Caco-2 (cell line): ENCODE data around the gene IRX4. TPM values are rescaled to one million over a fixed set of nuclear protein-coding genes. Genes with fewer than 3 reads are reported as not detected.
"Not testable (repeated sequence)": the region's sequence is repeated elsewhere in the genome, so short reads cannot be mapped to it uniquely, and the experiment has no call there.

Experiments used
- BruUV-seq: library from RNA; stranded (reverse); fragments of 400-500 nt; replicated peaks from 2 replicates; lab custom pipeline; 2021; lab: Mats Ljungman, UMichigan
- CTCF ChIA-PET: fragments of 300-600 bp; sonication (Branson Sonifier 250); formaldehyde crosslinking; loops from one replicate; lab custom pipeline; 2022; ENCODE audit warnings: antibody characterized with exemption; lab: Charles Lee
- POLR2A ChIA-PET: fragments of 300-600 bp; sonication (Branson Sonifier 250); formaldehyde crosslinking; loops from one replicate; lab custom pipeline; 2022; ENCODE audit warnings: antibody characterized with exemption; lab: Charles Lee
- DNase-seq, 2 experiments: peaks; one replicate each; pipeline versions ENCODE4 v3.0.0 to v3.0.0-alpha.2; 2020 to 2022
- H3K27me3 ChIP-seq: replicated peaks from 2 replicates; pipeline ENCODE4 v1.6.0; 2011; ENCODE audit warnings: low read length; ENCODE audit not compliant: control insufficient read depth, insufficient read depth
- H3K36me3 ChIP-seq: 2 replicates; pipeline ENCODE4 v1.5.1; 2011; ENCODE audit warnings: low read length; ENCODE audit not compliant: control insufficient read depth, insufficient read depth
- H3K4me1 ChIP-seq: fragments of 250-450 bp; sonication (Bioruptor Pico); 2 replicates; pipeline ENCODE4 v1.5.1; 2020; ENCODE audit warnings: mild to moderate bottlenecking
- H3K4me3 ChIP-seq: 2 replicates; pipeline ENCODE4 v1.5.1; 2011; ENCODE audit warnings: low read depth, mild to moderate bottlenecking, control low read depth, low read length
- H3K9me3 ChIP-seq: fragments of 250-450 bp; sonication (Bioruptor Pico); 2 replicates; pipeline ENCODE4 v1.5.1; 2020; ENCODE audit warnings: mild to moderate bottlenecking, moderate library complexity
- H3K27ac Mint-ChIP-seq: one replicate; pipeline ENCODE4 v1.8.0; 2022; ENCODE audit warnings: mixed read lengths; ENCODE audit not compliant: unreplicated experiment
- H3K27me3 Mint-ChIP-seq: one replicate; pipeline ENCODE4 v1.8.0; 2022; ENCODE audit warnings: mixed read lengths; ENCODE audit not compliant: insufficient read depth, unreplicated experiment
- H3K36me3 Mint-ChIP-seq: one replicate; pipeline ENCODE4 v1.8.0; 2022; ENCODE audit warnings: mild to moderate bottlenecking, mixed read lengths; ENCODE audit not compliant: insufficient read depth, unreplicated experiment
- H3K4me1 Mint-ChIP-seq: one replicate; pipeline ENCODE4 v1.8.0; 2022; ENCODE audit warnings: low read depth, mixed read lengths; ENCODE audit not compliant: unreplicated experiment
- H3K4me3 Mint-ChIP-seq: one replicate; pipeline ENCODE4 v1.8.0; 2022; ENCODE audit warnings: mild to moderate bottlenecking, moderate library complexity, mixed read lengths; ENCODE audit not compliant: unreplicated experiment
- H3K9me3 Mint-ChIP-seq: one replicate; pipeline ENCODE4 v1.8.0; 2022; ENCODE audit warnings: mixed read lengths; ENCODE audit not compliant: unreplicated experiment
- intact Hi-C: fragments of 100-400 bp; cut with micrococcal nuclease; formaldehyde crosslinking; loops from one replicate; pipeline ENCODE4 v1.10.0; 2022; ENCODE audit not compliant: unreplicated experiment
- total RNA-seq: library from RNA; stranded (reverse); gene quantifications from 2 replicates; pipeline ENCODE4 v1.2.3, GENCODE V29; 2022
- TF ChIP-seq, protein P1 (sequence below), 2 experiments: fragments of 200-600 bp in 1 of 2; IDR thresholded peaks; 1 replicate in 1 of 2; 2 replicates in 1 of 2; pipeline versions ENCODE4 v1.5.1 to v1.8.0; 2011 to 2022; ENCODE audit warnings: antibody characterized with exemption in 1 of 2, control low read depth in 1 of 2, inconsistent platforms in 1 of 2, low read depth in 1 of 2, low read length in 1 of 2, mild to moderate bottlenecking in 1 of 2, moderate library complexity in 1 of 2; ENCODE audit not compliant: insufficient read depth in 1 of 2, severe bottlenecking in 1 of 2, unreplicated experiment in 1 of 2

IRX4 gene
- total RNA-seq, 1 experiment from 2014 or later: not detected

- Mint-ChIP-seq H3K27me3 (peaks cover 8% of the 10 kb centered on the region), H3K27ac (no peak overlapping the region), H3K4me1 (no peaks in the 10 kb centered on the region), H3K9me3 (no peaks in the 10 kb centered on the region), H3K4me3 (no peak overlapping the region), H3K36me3 (no peaks in the 10 kb centered on the region)
- TF ChIP-seq, protein P1, sequence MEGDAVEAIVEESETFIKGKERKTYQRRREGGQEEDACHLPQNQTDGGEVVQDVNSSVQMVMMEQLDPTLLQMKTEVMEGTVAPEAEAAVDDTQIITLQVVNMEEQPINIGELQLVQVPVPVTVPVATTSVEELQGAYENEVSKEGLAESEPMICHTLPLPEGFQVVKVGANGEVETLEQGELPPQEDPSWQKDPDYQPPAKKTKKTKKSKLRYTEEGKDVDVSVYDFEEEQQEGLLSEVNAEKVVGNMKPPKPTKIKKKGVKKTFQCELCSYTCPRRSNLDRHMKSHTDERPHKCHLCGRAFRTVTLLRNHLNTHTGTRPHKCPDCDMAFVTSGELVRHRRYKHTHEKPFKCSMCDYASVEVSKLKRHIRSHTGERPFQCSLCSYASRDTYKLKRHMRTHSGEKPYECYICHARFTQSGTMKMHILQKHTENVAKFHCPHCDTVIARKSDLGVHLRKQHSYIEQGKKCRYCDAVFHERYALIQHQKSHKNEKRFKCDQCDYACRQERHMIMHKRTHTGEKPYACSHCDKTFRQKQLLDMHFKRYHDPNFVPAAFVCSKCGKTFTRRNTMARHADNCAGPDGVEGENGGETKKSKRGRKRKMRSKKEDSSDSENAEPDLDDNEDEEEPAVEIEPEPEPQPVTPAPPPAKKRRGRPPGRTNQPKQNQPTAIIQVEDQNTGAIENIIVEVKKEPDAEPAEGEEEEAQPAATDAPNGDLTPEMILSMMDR (IDR thresholded peaks at IDR 0.05; ENCODE audit: insufficient read depth in 1 of 2, low read depth in 1 of 2, low read length in 1 of 2, severe bottlenecking in 1 of 2, unreplicated experiment in 1 of 2): no peak
- no peak for DNase-seq
- CTCF ChIA-PET: no interaction called here
- BruUV-seq: no TSS peak
- no peaks in the 10 kb centered on the region for H3K9me3 ChIP-seq
- POLR2A ChIA-PET: no interaction called here
- no peak overlapping the region for H3K4me3 ChIP-seq
- intact Hi-C loops: no loop called here
- H3K4me1 ChIP-seq: no peaks in the 10 kb centered on the region
- H3K36me3 ChIP-seq: no peaks in the 10 kb centered on the region
- no peaks in the 10 kb centered on the region for H3K27me3 ChIP-seq
These were observed 9.3 kb downstream of the IRX4 start for GRCh38 chr5:1873243-1873959.

- no peak overlapping the region for H3K4me3 Mint-ChIP-seq
- no peaks in the 10 kb centered on the region for H3K27me3 ChIP-seq
- no TSS peak for BruUV-seq
- no peak for DNase-seq
- H3K36me3 ChIP-seq: no peaks in the 10 kb centered on the region
- no peak overlapping the region for H3K4me3 ChIP-seq
- no peaks in the 10 kb centered on the region for H3K4me1 Mint-ChIP-seq
- no peaks in the 10 kb centered on the region for H3K9me3 ChIP-seq
- intact Hi-C loops: no loop called here
- H3K36me3 Mint-ChIP-seq: no peaks in the 10 kb centered on the region
- no peaks in the 10 kb centered on the region for H3K4me1 ChIP-seq
- no peaks in the 10 kb centered on the region for H3K9me3 Mint-ChIP-seq
- peaks cover 11% of the 10 kb centered on the region for H3K27me3 Mint-ChIP-seq
- ChIA-PET POLR2A (no interaction called here), CTCF (no interaction called here)
- no peak overlapping the region for H3K27ac Mint-ChIP-seq
- TF ChIP-seq, protein P1 (IDR thresholded peaks at IDR 0.05; ENCODE audit: insufficient read depth in 1 of 2, low read depth in 1 of 2, low read length in 1 of 2, severe bottlenecking in 1 of 2, unreplicated experiment in 1 of 2): no peak
These were observed 11.3 kb downstream of the IRX4 start for GRCh38 chr5:1871441-1871840.

DNA sequence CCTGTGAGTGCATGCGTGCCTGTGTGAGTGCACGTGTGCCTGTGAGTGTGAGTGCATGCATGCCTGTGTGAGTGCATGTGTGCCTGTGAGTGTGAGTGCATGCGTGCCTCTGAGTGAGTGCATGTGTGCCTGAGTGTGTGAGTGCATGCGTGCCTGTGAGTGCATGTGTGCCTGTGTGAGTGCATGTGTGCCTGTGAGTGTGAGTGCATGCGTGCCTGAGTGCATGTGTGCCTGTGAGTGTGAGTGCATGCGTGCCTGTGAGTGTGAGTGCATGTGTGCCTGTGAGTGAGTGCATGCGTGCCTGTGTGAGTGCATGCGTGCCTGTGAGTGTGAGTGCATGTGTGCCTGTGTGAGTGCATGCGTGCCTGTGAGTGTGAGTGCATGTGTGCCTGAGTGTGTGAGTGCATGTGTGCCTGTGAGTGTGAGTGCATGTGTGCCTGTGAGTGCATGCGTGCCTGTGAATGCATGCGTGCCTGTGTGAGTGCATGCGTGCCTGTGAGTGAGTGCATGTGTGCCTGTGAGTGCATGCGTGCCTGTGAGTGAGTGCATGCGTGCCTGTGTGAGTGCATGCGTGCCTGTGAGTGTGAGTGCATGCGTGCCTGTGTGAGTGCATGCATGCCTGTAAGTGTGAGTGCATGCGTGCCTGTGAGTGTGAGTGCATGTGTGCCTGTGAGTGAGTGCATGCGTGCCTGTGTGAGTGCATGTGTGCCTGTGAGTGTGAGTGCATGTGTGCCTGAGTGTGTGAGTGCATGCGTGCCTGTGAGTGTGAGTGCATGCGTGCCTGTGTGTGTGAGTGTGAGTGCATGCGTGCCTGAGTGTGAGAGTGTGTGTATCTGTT lies 12.1 kb downstream of the IRX4 start:
- H3K27ac Mint-ChIP-seq, DNase-seq, H3K36me3 ChIP-seq, H3K9me3 Mint-ChIP-seq, CTCF ChIA-PET, POLR2A ChIA-PET, intact Hi-C loops, H3K9me3 ChIP-seq, H3K4me3 Mint-ChIP-seq, H3K4me1 ChIP-seq, H3K27me3 ChIP-seq, BruUV-seq, H3K27me3 Mint-ChIP-seq, H3K4me3 ChIP-seq, H3K4me1 Mint-ChIP-seq, H3K36me3 Mint-ChIP-seq: not testable (repeated sequence)
